GM19438 (cell line): ENCODE results near the gene GPR107.

ENCODE experiments used
- ATAC-seq: cut with Tn5 transposase; IDR thresholded peaks from one replicate; pipeline ENCODE4 v1.9.1; 2021; ENCODE audit warnings: low read depth; ENCODE audit not compliant: unreplicated experiment

The GPR107 gene

GRCh38 chr9:130177898-130178805 lies 124.4 kb downstream of the GPR107 start:
- no peak for ATAC-seq

- no peak for ATAC-seq
Measured at GRCh38 chr9:130179331-130179907, 125.7 kb downstream of the GPR107 start.

DNA sequence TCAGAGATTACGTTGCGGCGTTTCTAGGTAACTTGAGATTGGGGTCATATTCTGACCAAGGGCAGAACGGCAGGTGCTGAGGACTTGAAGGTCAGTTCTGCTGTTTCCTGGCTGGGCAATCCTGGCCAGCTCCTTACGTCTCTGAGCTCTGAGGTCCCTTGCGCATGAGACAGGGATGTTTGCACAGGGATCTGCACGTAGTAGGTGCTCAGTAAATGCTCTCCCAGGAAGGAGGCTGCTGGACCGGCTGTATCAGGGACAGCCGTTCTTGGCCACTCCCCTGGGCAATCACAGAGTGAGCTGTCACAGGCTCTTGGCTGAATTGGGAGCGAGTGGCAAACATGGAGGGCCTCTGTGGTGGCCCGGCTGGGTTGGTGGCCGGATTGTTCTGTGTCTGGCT lies 126.8 kb downstream of the GPR107 start:
- no peak for ATAC-seq

GRCh38 chr9:130181678-130182380 lies 128.1 kb downstream of the GPR107 start:
- no peak for ATAC-seq

GRCh38 chr9:130182381-130182909 lies 128.7 kb downstream of the GPR107 start:
- ATAC-seq: no peak

- ATAC-seq: no peak
Measured at GRCh38 chr9:130183133-130183762, 129.5 kb downstream of the GPR107 start.

DNA sequence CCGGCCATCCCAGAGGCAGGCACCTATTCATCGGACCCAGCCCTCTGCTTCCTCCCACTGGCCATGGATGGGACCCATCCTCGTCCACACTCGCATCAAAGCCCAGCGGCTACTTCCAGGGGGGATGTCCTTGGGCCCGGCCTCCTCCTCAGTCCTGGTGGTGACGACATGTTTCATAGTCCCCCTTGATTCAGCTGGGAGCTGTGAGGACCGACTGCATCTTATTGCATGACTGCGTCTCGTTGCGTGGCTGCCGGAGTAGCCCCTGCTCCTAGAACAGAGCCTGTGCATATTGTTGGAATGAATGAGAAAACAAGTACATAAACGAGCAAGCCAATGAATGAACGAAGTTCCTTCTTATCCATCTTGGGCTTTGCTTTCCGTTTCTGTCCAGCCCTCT lies 131.3 kb downstream of the GPR107 start:
- no peak for ATAC-seq

GRCh38 chr9:130185490-130186031 lies 131.9 kb downstream of the GPR107 start:
- ATAC-seq: no peak

GRCh38 chr9:130186051-130186450 lies 132.3 kb downstream of the GPR107 start:
- ATAC-seq: no peak

DNA sequence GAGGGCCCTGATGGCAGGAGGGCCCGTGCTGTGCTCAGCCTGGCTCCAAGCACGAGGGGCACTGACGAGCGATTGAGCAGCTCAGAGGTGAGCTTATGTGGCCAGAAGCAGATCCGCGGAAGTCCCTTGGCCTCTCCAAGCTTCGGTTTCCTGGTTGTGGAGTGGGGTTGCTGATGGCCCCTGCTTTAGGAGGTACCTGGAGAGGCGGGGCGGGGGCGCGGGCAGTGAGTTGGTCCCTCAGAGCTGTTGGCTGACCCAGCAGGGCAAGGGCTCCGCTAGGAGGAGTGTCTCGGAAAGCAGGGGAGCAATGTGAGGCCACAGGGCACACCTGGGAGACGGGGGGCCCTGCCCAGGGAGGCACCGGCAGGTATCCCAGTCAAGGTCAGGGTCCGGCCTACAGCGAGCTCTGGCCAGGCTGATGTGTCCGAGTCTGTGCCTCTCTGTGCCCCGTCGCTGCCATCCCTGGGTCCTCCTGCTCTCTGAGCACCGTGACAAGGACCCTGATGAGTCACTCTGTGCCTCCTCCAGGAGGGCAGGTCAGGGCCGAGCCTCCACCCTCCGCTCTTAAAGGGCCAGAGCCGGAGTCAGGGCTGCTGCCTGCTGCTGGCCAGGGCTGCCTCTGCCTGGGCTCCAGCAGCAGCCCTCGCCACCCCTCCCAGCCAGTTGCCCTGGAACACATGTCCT lies 133.3 kb downstream of the GPR107 start:
- no peak for ATAC-seq

DNA sequence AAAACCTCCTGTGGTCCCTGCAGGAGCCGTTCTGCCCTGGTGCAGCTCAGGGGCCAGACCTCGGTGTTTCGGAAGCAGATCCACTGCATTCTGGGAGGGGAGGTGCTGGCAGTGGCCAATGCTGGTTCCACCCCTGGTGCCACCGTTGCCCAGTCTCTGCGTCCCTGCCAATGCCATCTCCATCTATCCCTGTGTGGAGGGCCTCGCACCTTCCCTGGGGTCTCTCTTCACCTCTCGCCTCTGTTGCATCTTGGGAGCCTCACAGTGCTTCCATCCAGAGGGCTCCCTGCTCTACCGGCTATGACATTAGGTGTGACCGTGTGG lies 133.8 kb downstream of the GPR107 start:
- ATAC-seq: no peak

GRCh38 chr9:130188860-130189481 lies 135.3 kb downstream of the GPR107 start:
- no peak for ATAC-seq
